AG04449 (cell line): Measurements from ENCODE around the gene TACR1.
A peak's percentile ranks its signal among the peaks of the same experiment; 100 is the strongest.
"Not testable (repeated sequence)": the region's sequence is repeated elsewhere in the genome, so short reads cannot be mapped to it uniquely, and the experiment has no call there.

Experiments used
- CTCF ChIA-PET: fragments of 350-600 bp; formaldehyde crosslinking; extraction: SDS; loops from one replicate; lab custom pipeline; 2021; ENCODE audit warnings: antibody characterized with exemption; lab: Yijun Ruan, JAX
- POLR2A ChIA-PET: fragments of 400-600, 350-600 bp; formaldehyde crosslinking; extraction: SDS; loops from one replicate; lab custom pipeline; 2020; ENCODE audit warnings: antibody characterized with exemption, inconsistent platforms; lab: Yijun Ruan, JAX
- DNase-seq: peaks from one replicate; pipeline ENCODE4 v3.0.0-alpha.2; 2010; ENCODE audit warnings: low read depth, low spot score
- H3K4me3 ChIP-seq: 2 replicates; pipeline ENCODE4 v1.5.1; 2011; ENCODE audit warnings: low read depth, mild to moderate bottlenecking, control low read depth, low read length
- CTCF ChIP-seq: IDR thresholded peaks from one replicate; pipeline ENCODE4 v1.5.1; 2011; ENCODE audit warnings: mild to moderate bottlenecking, moderate library complexity, low read length, control low read depth, inconsistent platforms; ENCODE audit not compliant: insufficient read depth; ENCODE audit errors: missing control alignments

Gene TACR1

GRCh38 chr2:75066121-75066902, 133.0 kb downstream of the TACR1 start:
- CTCF ChIA-PET, result interaction anchor here (0.7 to 5.1 kb wide), 14 partner anchors 8 to 259 kb away, joined by 3 to 71 read pairs (median 4); partner anchors contain the start of gene TACR1
- POLR2A ChIA-PET, result no interaction called here

GRCh38 chr2:75065402-75066008, 133.8 kb downstream of the TACR1 start:
- no peak overlapping the region for H3K4me3 ChIP-seq
- DNase-seq, result no peak
- ChIA-PET POLR2A (no interaction called here), CTCF (interaction anchor here (0.8 to 5.1 kb wide), 17 partner anchors 9 to 343 kb away, joined by 3 to 71 read pairs (median 4); partner anchors contain the start of gene TACR1)
- no peak for TF ChIP-seq CTCF

More at GRCh38 chr2:75066121-75066902, 133.0 kb downstream of the TACR1 start:
- DNase-seq, result no peak
- TF ChIP-seq CTCF, result no peak
- no peak overlapping the region for H3K4me3 ChIP-seq

GRCh38 chr2:75064691-75065396, 134.5 kb downstream of the TACR1 start:
- ChIA-PET CTCF (interaction anchor here (0.7 to 5.1 kb wide), 46 partner anchors 8 to 400 kb away, joined by 3 to 71 read pairs (median 4); partner anchors contain the start of gene TACR1), POLR2A (no interaction called here)
- no peak for DNase-seq
- no peak overlapping the region for H3K4me3 ChIP-seq
- TF ChIP-seq CTCF, result peak; percentile 75

GRCh38 chr2:75063906-75064305, 135.4 kb downstream of the TACR1 start:
- DNase-seq, result no peak
- H3K4me3 ChIP-seq, result no peak overlapping the region
- ChIA-PET POLR2A (no interaction called here), CTCF (interaction anchor here (0.7 to 5.1 kb wide), 36 partner anchors 7 to 401 kb away, joined by 3 to 71 read pairs (median 4); no protein-coding TSS in a partner anchor)
- no peak for TF ChIP-seq CTCF

- CTCF ChIA-PET, result interaction anchor here (1.1 to 2.5 kb wide), 3 partner anchors 10 to 138 kb away, joined by 3 to 5 read pairs (median 5); no protein-coding TSS in a partner anchor
- POLR2A ChIA-PET, result no interaction called here
- no peak for TF ChIP-seq CTCF
- H3K4me3 ChIP-seq, result no peak overlapping the region
- no peak for DNase-seq
Observed at GRCh38 chr2:75058427-75058826, 140.9 kb downstream of the TACR1 start.

- POLR2A ChIA-PET, H3K4me3 ChIP-seq, DNase-seq: not testable (repeated sequence)
- CTCF ChIA-PET, result interaction anchor here (1.0 to 2.5 kb wide), 3 partner anchors 7 to 18 kb away, joined by 3 to 5 read pairs (median 4); no protein-coding TSS in a partner anchor
Observed at GRCh38 chr2:75057150-75057549, 142.2 kb downstream of the TACR1 start.
